Measurements from ENCODE around the gene INSR.

GRCh38 chr19:7223429-7223828, 70.8 kb downstream of the INSR start:
- TF ChIP-seq JUN (IDR thresholded peaks at IDR 0.05; ENCODE audit: low read depth, low read length) (no peak), CEBPB (IDR thresholded peaks at IDR 0.05; ENCODE audit: low read depth, low read length) (no peak), CTCF (IDR thresholded peaks at IDR 0.05; ENCODE audit: control extremely low read depth in 1 of 3, insufficient read depth in 1 of 3, low read depth in 1 of 3, low read length in 3 of 3) (no peak), JUND (IDR thresholded peaks at IDR 0.05; ENCODE audit: low read length) (no peak), USF2 (IDR thresholded peaks at IDR 0.05; ENCODE audit: low read length) (no peak), RAD21 (IDR thresholded peaks at IDR 0.05 in 1 of 2, conservative IDR thresholded peaks at IDR 0.05 in 1 of 2; ENCODE audit: low read depth in 2 of 2, low read length in 2 of 2) (no peak), EZH2 (IDR thresholded peaks at IDR 0.05; ENCODE audit: low read depth, low read length, severe bottlenecking) (no peak), POLR2A (IDR thresholded peaks at IDR 0.05; ENCODE audit: control extremely low read depth in 1 of 2, low read depth in 2 of 2, low read length in 2 of 2) (no peak), SUZ12 (IDR thresholded peaks at IDR 0.05; ENCODE audit: low read length) (no peak), TCF12 (IDR thresholded peaks at IDR 0.05; ENCODE audit: low read depth, low read length) (no peak)

Measured in H1 (cell line).